ENCODE measurements around the gene PPHLN1.

- TF ChIP-seq CTCF (IDR thresholded peaks at IDR 0.05; ENCODE audit: borderline replicate concordance, extremely low read depth, low read length, poor library complexity, severe bottlenecking) (no peak), EZH2 (IDR thresholded peaks at IDR 0.05; ENCODE audit: borderline replicate concordance, low read depth, low read length, severe bottlenecking) (no peak)
These were observed 12.3 kb downstream of the PPHLN1 start for GRCh38 chr12:42338280-42338679.

Data from DND-41 (cell line).